WTC11 (cell line): Measurements from ENCODE around the gene CFAP100. TPM values are rescaled to one million over a fixed set of nuclear protein-coding genes. Genes with fewer than 3 reads are reported as not detected.

Experiments used
- ATAC-seq: fragments of 200-7000 bp; cut with Tn5 transposase; 2 replicates; pipeline ENCODE4 v1.10.0; 2021; ENCODE audit warnings: mild to moderate bottlenecking, moderate library complexity
- CTCF ChIA-PET: fragments of 300-600 bp; sonication (Branson Sonifier 250); formaldehyde crosslinking; loops from one replicate; lab custom pipeline; 2021; ENCODE audit warnings: antibody characterized with exemption; lab: Charles Lee
- POLR2A ChIA-PET: fragments of 350-600 bp; sonication (Branson Sonifier 250); formaldehyde crosslinking; loops from one replicate; lab custom pipeline; 2021; ENCODE audit warnings: antibody characterized with exemption; lab: Charles Lee
- DNase-seq: peaks from one replicate; pipeline ENCODE4 v3.0.0; 2021; ENCODE audit warnings: low spot score
- H3K27ac Mint-ChIP-seq: 2 replicates; pipeline ENCODE4 v1.8.0; 2021; ENCODE audit warnings: mixed read lengths
- H3K27me3 Mint-ChIP-seq: 2 replicates; pipeline ENCODE4 v1.8.0; 2021; ENCODE audit warnings: low read depth, mild to moderate bottlenecking, moderate library complexity, mixed read lengths
- H3K36me3 Mint-ChIP-seq: 2 replicates; pipeline ENCODE4 v1.8.0; 2021; ENCODE audit warnings: mixed read lengths
- H3K4me1 Mint-ChIP-seq: 2 replicates; pipeline ENCODE4 v1.8.0; 2022; ENCODE audit warnings: mixed read lengths
- H3K4me3 Mint-ChIP-seq: 2 replicates; pipeline ENCODE4 v1.8.0; 2021; ENCODE audit warnings: mild to moderate bottlenecking, moderate library complexity, mixed read lengths
- H3K9me3 Mint-ChIP-seq: 2 replicates; pipeline ENCODE4 v1.8.0; 2021; ENCODE audit warnings: mixed read lengths
- CBFB ChIP-seq: sonication (generic); formaldehyde crosslinking; IDR thresholded peaks from 2 replicates; pipeline ENCODE4 v1.8.1; 2022; ENCODE audit warnings: mild to moderate bottlenecking, low read depth, missing genetic modification reagents
- E2F1 ChIP-seq: sonication (generic); formaldehyde crosslinking; IDR thresholded peaks from 2 replicates; pipeline ENCODE4 v1.8.0; 2022; ENCODE audit warnings: mild to moderate bottlenecking, missing genetic modification reagents
- E2F5 ChIP-seq: sonication (generic); formaldehyde crosslinking; IDR thresholded peaks from 2 replicates; pipeline ENCODE4 v1.8.1; 2022; ENCODE audit warnings: mild to moderate bottlenecking, moderate library complexity, missing genetic modification reagents
- NR3C1 ChIP-seq: sonication (generic); formaldehyde crosslinking; conservative IDR thresholded peaks from 2 replicates; pipeline ENCODE4 v1.8.1; 2023; ENCODE audit warnings: low read depth, mild to moderate bottlenecking, missing genetic modification reagents
- PRDM15 ChIP-seq: sonication (generic); formaldehyde crosslinking; IDR thresholded peaks from 2 replicates; pipeline ENCODE4 v1.8.0; 2022; ENCODE audit warnings: missing genetic modification reagents
- TP53 ChIP-seq: sonication (generic); formaldehyde crosslinking; IDR thresholded peaks from 2 replicates; pipeline ENCODE4 v1.8.1; 2023; ENCODE audit warnings: mild to moderate bottlenecking, missing genetic modification reagents
- ZNF138 ChIP-seq: sonication (generic); formaldehyde crosslinking; conservative IDR thresholded peaks from 2 replicates; pipeline ENCODE4 v1.8.1; 2022; ENCODE audit warnings: mild to moderate bottlenecking, moderate library complexity, missing genetic modification reagents
- ZNF219 ChIP-seq: sonication (generic); formaldehyde crosslinking; IDR thresholded peaks from 2 replicates; pipeline ENCODE4 v1.8.0; 2023; ENCODE audit warnings: missing genetic modification reagents, mild to moderate bottlenecking, borderline replicate concordance
- ZNF532 ChIP-seq: fragments of 250-450 bp; sonication (Bioruptor Pico); IDR thresholded peaks from 2 replicates; pipeline ENCODE4 v1.9.0; 2021; ENCODE audit warnings: mild to moderate bottlenecking, borderline replicate concordance
- total RNA-seq: library from RNA; stranded (reverse); gene quantifications from 3 replicates; pipeline ENCODE4 v1.2.3, GENCODE V29; 2021
- TF ChIP-seq, protein P1 (sequence below): sonication (generic); formaldehyde crosslinking; IDR thresholded peaks from 2 replicates; pipeline ENCODE4 v1.8.1; 2022; ENCODE audit warnings: low read depth, missing genetic modification reagents, borderline replicate concordance
- TF ChIP-seq, protein P2 (sequence below): sonication (generic); formaldehyde crosslinking; IDR thresholded peaks from 2 replicates; pipeline ENCODE4 v1.8.0; 2022; ENCODE audit warnings: mild to moderate bottlenecking, missing genetic modification reagents
- TF ChIP-seq, protein P3 (sequence below): fragments of 250-450 bp; sonication (Bioruptor Pico); IDR thresholded peaks from 2 replicates; pipeline ENCODE4 v1.8.0; 2021; ENCODE audit warnings: mild to moderate bottlenecking
- TF ChIP-seq, protein P4 (sequence below): sonication (generic); formaldehyde crosslinking; IDR thresholded peaks from 2 replicates; pipeline ENCODE4 v1.8.0; 2023; ENCODE audit warnings: missing genetic modification reagents

Gene CFAP100
- total RNA-seq, 1 experiment from 2014 or later = not detected

DNA sequence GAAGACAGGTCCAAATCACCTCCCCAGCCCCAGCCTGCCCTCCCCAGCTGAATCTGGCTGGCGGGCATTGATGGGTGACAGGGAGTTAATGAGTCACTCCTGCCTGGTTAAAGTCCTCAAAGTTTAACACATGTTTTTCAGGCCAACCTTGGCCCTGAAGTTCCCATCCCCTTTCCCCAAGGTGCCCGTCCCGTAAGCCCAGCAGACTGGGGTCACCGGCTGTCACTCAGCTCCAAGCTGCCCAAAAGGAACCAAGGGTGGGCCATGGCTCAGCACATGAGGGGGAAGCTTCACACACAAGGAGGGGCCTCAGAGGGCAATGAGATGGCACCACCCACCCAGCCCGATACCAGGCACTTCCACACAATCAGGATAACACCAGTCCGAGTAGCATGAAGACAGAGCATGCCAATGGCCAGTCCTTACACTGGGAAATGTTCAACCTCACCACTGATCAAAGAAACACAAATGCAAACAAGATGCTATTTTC lies 27.3 kb upstream of the CFAP100 start (continued):
- TF ChIP-seq, protein P1, sequence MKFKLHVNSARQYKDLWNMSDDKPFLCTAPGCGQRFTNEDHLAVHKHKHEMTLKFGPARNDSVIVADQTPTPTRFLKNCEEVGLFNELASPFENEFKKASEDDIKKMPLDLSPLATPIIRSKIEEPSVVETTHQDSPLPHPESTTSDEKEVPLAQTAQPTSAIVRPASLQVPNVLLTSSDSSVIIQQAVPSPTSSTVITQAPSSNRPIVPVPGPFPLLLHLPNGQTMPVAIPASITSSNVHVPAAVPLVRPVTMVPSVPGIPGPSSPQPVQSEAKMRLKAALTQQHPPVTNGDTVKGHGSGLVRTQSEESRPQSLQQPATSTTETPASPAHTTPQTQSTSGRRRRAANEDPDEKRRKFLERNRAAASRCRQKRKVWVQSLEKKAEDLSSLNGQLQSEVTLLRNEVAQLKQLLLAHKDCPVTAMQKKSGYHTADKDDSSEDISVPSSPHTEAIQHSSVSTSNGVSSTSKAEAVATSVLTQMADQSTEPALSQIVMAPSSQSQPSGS (CRISPR knock-in tag) = no peak
- no peak for TF ChIP-seq CBFB (CRISPR knock-in tag)
- no peak for TF ChIP-seq ZNF219 (CRISPR knock-in tag)

- peaks cover 6% of the 10 kb centered on the region for H3K4me1 Mint-ChIP-seq
- ATAC-seq (no peak), DNase-seq (no peak)
- peaks cover 6% of the 10 kb centered on the region for H3K36me3 Mint-ChIP-seq
- TF ChIP-seq, protein P2, sequence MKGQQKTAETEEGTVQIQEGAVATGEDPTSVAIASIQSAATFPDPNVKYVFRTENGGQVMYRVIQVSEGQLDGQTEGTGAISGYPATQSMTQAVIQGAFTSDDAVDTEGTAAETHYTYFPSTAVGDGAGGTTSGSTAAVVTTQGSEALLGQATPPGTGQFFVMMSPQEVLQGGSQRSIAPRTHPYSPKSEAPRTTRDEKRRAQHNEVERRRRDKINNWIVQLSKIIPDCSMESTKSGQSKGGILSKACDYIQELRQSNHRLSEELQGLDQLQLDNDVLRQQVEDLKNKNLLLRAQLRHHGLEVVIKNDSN = no peak
- no peak for TF ChIP-seq ZNF138 (CRISPR knock-in tag)
- TF ChIP-seq, protein P3, sequence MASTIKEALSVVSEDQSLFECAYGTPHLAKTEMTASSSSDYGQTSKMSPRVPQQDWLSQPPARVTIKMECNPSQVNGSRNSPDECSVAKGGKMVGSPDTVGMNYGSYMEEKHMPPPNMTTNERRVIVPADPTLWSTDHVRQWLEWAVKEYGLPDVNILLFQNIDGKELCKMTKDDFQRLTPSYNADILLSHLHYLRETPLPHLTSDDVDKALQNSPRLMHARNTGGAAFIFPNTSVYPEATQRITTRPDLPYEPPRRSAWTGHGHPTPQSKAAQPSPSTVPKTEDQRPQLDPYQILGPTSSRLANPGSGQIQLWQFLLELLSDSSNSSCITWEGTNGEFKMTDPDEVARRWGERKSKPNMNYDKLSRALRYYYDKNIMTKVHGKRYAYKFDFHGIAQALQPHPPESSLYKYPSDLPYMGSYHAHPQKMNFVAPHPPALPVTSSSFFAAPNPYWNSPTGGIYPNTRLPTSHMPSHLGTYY (CRISPR knock-in tag) = no peak
- no peak for TF ChIP-seq E2F5 (CRISPR knock-in tag)
- TF ChIP-seq E2F1 (CRISPR knock-in tag) = no peak
- no peak overlapping the region for H3K27ac Mint-ChIP-seq
- no peaks in the 10 kb centered on the region; the same call in 1 of the 2 replicates for H3K27me3 Mint-ChIP-seq
- no peak overlapping the region for H3K4me3 Mint-ChIP-seq
- H3K9me3 Mint-ChIP-seq = 0 out of 2 replicates have a peak, but pooled peaks cover 7% of the 10 kb centered on the region
- ChIA-PET CTCF (no interaction called here), POLR2A (no interaction called here)
Observed at GRCh38 chr3:126369490-126369889, 25.2 kb upstream of the CFAP100 start.

DNA sequence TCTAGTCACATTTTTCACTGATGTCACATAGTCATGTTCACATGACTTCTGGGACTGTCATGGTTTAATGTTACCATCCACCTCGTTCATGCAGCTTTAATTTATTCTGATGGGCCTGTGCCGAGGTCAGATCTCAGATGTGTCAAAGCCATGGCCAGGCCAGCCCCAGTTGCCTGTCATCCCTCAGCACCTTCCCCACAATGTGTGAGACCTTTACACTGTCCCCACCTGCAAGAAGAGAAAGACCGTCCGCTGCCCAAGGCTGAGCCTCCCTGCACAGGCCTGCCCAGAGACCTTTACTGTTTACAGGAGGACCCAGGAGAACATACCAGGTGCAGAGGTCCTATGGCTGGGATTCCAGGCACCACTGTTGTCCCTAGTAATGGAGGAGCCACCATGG lies 24.7 kb upstream of the CFAP100 start:
- 0 out of 2 replicates have a peak, but pooled peaks cover 7% of the 10 kb centered on the region for H3K9me3 Mint-ChIP-seq
- ChIA-PET POLR2A (no interaction called here), CTCF (no interaction called here)
- DNase-seq = no peak
- peaks cover 6% of the 10 kb centered on the region for H3K36me3 Mint-ChIP-seq
- H3K27me3 Mint-ChIP-seq = no peaks in the 10 kb centered on the region; the same call in 1 of the 2 replicates
- peaks cover under 1% of the 10 kb centered on the region for H3K4me1 Mint-ChIP-seq
- no peak for ATAC-seq
- H3K4me3 Mint-ChIP-seq = no peak overlapping the region
- no peak overlapping the region for H3K27ac Mint-ChIP-seq
- TF ChIP-seq, protein P4, sequence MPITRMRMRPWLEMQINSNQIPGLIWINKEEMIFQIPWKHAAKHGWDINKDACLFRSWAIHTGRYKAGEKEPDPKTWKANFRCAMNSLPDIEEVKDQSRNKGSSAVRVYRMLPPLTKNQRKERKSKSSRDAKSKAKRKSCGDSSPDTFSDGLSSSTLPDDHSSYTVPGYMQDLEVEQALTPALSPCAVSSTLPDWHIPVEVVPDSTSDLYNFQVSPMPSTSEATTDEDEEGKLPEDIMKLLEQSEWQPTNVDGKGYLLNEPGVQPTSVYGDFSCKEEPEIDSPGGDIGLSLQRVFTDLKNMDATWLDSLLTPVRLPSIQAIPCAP (CRISPR knock-in tag) = no peak
- TF ChIP-seq ZNF219 (CRISPR knock-in tag) (no peak), NR3C1 (CRISPR knock-in tag) (no peak), ZNF532 (CRISPR knock-in tag) (no peak), PRDM15 (CRISPR knock-in tag) (no peak), TP53 (CRISPR knock-in tag) (no peak)
- TF ChIP-seq, protein P1 (CRISPR knock-in tag) = no peak
